Prostate gland (tissue), 2 donors: ENCODE results near the gene H6PD. TPM values are rescaled to one million over a fixed set of nuclear protein-coding genes. Genes with fewer than 3 reads are reported as not detected.

Source experiments
- DNase-seq: peaks from one replicate; pipeline ENCODE4 v3.0.0-alpha.2; 2019; ENCODE audit warnings: low spot score
- H3K27ac ChIP-seq, 2 donors: fragments of 200-600 bp; sonication (generic); 2 replicates each; pipeline ENCODE4 v1.5.1; 2017 to 2019
- H3K27me3 ChIP-seq: fragments of 200-600 bp; sonication (generic); replicated peaks from 2 replicates; pipeline ENCODE4 v1.5.1; 2019; ENCODE audit not compliant: insufficient read depth
- H3K36me3 ChIP-seq, 2 donors: fragments of 200-600 bp; sonication (generic); 1 replicate in 1 of 2; 2 replicates in 1 of 2; pipeline versions ENCODE4 v1.5.1 to v1.8.1; 2017 to 2019
- H3K4me1 ChIP-seq: fragments of 200-600 bp; sonication (generic); replicated peaks from 2 replicates; pipeline ENCODE4 v1.5.1; 2019
- H3K4me3 ChIP-seq, 2 donors: fragments of 200-600 bp; sonication (generic); 2 replicates each; pipeline ENCODE4 v1.5.1; 2017 to 2019
- H3K9me3 ChIP-seq: fragments of 200-600 bp; sonication (generic); 2 replicates; pipeline ENCODE4 v1.5.1; 2017
- CTCF ChIP-seq, 4 experiments: fragments of 200-600 bp in 2 of 4; fragments of 450-650 bp in 2 of 4; sonication (generic) in 2 of 4; IDR thresholded peaks; 1 replicate in 3 of 4; 2 replicates in 1 of 4; pipeline ENCODE4 v1.5.1; 2016 to 2019; ENCODE audit warnings: antibody characterized with exemption in 4 of 4, mild to moderate bottlenecking in 2 of 4, moderate library complexity in 2 of 4
- POLR2A ChIP-seq: fragments of 450-650 bp; IDR thresholded peaks from one replicate; pipeline ENCODE4 v1.6.1; 2016; ENCODE audit warnings: antibody characterized with exemption, mild to moderate bottlenecking
- POLR2AphosphoS5 ChIP-seq: sonication (generic); formaldehyde crosslinking; IDR thresholded peaks from one replicate; pipeline ENCODE4 v1.6.1; 2017; ENCODE audit warnings: antibody characterized with exemption
- WGBS: methylation state at CpG from one replicate; pipeline ENCODE4 v1.1.5; 2018; 5-methylcytosine and 5-hydroxymethylcytosine counted together
- intact Hi-C: fragments of 100-400 bp; cut with DNase I; formaldehyde crosslinking; loops from one replicate; pipeline ENCODE4 v1.14.2; 2022
- total RNA-seq, 2 donors: library from RNA; depleted of rRNA; stranded (reverse); fragments of >200 nt; gene quantifications; one replicate each; pipeline ENCODE4 v1.1.0, GENCODE V29; 2016

The H6PD gene
- total RNA-seq, 2 donors from 2014 or later = 52.8 to 88.8 TPM

GRCh38 chr1:9311479-9311878 is 76.9 kb downstream of the H6PD start:
- no peaks in the 10 kb centered on the region for H3K9me3 ChIP-seq
- no peak overlapping the region for H3K27ac ChIP-seq
- no peaks in the 10 kb centered on the region for H3K27me3 ChIP-seq
- H3K4me1 ChIP-seq = no peaks in the 10 kb centered on the region
- no peak overlapping the region for H3K4me3 ChIP-seq
- WGBS = 65% methylated on average over 9 of the region's 9 CpGs
- H3K36me3 ChIP-seq = no peaks in the 10 kb centered on the region
- intact Hi-C loops = no loop called here
- TF ChIP-seq CTCF (IDR thresholded peaks at IDR 0.05) = no peak
- no peak for TF ChIP-seq POLR2A
- no peak for TF ChIP-seq POLR2AphosphoS5
- no peak for DNase-seq

DNA sequence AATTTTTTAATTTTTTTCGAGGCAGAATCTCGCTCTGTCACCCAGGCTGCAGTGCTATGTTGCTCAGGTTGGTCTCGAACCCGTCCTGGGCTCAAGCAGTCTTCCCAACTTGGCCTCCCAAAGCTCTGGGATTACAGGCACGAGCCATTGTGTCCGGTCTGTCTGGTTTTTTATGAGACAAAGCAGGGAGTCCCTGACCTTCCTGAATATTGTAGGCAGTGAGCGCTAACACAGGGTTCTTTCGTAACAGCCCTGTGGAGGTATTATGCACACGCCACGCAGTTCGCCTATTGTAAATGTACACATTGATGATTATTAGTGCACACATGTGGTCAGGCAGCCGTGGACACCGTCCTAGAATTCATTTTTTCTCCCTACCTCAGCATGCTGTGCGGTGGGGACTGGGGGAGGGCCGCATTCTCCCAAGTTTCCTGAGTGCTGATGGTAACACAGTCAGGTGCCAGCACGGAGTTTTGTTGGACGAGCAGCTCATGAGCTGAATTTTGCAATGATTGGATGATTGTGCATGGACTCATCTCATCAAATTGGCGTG is 77.7 kb downstream of the H6PD start:
- no peak overlapping the region for H3K27ac ChIP-seq
- H3K4me3 ChIP-seq = no peak overlapping the region
- intact Hi-C loops = no loop called here
- no peaks in the 10 kb centered on the region for H3K27me3 ChIP-seq
- WGBS = 85% methylated on average over 18 of the region's 18 CpGs
- no peak for DNase-seq
- H3K4me1 ChIP-seq = no peaks in the 10 kb centered on the region
- no peaks in the 10 kb centered on the region for H3K36me3 ChIP-seq
- TF ChIP-seq POLR2AphosphoS5 = no peak
- TF ChIP-seq CTCF (IDR thresholded peaks at IDR 0.05) = no peak
- TF ChIP-seq POLR2A = no peak
- H3K9me3 ChIP-seq = no peaks in the 10 kb centered on the region

DNA sequence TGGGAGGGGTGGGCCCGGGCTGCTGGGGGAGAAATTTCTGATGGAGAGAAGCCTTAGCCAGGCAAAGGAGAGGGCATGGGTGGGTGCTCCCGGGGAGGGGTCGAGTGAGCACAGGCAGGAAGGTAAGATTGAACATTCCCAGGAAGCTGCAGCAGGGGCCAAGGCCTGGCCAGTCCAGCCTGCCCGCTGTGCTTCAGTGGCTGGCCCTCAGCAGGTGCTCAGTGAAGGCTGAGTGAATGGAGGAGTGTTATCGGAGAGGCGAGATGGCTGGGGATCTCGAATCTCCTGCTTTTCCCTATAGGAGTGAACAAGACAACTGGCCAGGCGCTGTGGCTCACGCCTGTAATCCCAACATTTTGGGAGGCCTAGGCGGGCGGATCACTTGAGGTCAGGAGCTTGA is 79.0 kb downstream of the H6PD start:
- Histone ChIP-seq H3K27me3 (no peaks in the 10 kb centered on the region), H3K27ac (no peak overlapping the region), H3K4me3 (no peak overlapping the region), H3K4me1 (no peaks in the 10 kb centered on the region), H3K9me3 (no peaks in the 10 kb centered on the region), H3K36me3 (no peaks in the 10 kb centered on the region)
- intact Hi-C loops = no loop called here
- no peak for DNase-seq
- WGBS = 94% methylated on average over 11 of the region's 11 CpGs
- TF ChIP-seq POLR2AphosphoS5 = no peak
- no peak for TF ChIP-seq CTCF (IDR thresholded peaks at IDR 0.05)
- TF ChIP-seq POLR2A = no peak

- Histone ChIP-seq H3K27ac (no peak overlapping the region), H3K4me1 (no peaks in the 10 kb centered on the region), H3K9me3 (no peaks in the 10 kb centered on the region), H3K4me3 (no peak overlapping the region), H3K27me3 (no peaks in the 10 kb centered on the region), H3K36me3 (no peaks in the 10 kb centered on the region)
- DNase-seq = no peak
- intact Hi-C loops = no loop called here
- no peak for TF ChIP-seq POLR2AphosphoS5
- no peak for TF ChIP-seq POLR2A
- no peak for TF ChIP-seq CTCF (IDR thresholded peaks at IDR 0.05)
- WGBS = 78% methylated on average over 8 of the region's 8 CpGs
These were observed 79.5 kb downstream of the H6PD start for GRCh38 chr1:9314111-9314510.

DNA sequence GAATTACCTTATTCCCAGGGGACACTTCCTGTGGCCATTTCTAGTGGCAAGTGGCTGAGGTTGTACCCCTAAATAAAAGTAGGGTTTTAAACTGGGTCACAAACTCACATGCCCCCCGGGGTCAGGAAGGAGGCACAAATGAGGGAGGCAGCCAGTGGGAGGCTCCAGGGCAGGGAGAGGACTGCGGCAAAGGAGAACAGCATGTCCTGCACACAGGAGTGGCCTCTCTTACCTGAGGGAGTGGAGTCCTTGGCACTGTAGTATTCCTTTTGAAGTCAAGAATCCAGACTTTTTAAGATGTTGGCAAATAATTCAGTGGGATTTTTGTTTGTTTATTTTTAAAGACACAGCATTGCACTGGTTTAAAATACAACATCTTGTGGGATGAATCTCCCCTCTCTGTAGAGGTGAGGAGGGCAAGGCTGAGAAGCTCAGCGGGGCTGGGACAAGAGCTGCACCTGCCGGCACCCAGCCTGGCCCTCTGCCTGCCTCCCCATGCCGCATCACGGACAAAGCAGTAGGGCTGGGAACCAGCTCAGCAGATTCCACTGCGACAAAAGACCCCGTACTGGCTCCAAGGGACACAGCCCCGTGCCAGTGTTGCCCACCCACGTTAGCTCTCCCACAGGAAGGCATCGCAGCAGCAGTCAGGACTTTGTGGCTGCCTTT is 80.3 kb downstream of the H6PD start:
- no peaks in the 10 kb centered on the region for H3K4me1 ChIP-seq
- no peak overlapping the region for H3K27ac ChIP-seq
- no peaks in the 10 kb centered on the region for H3K36me3 ChIP-seq
- WGBS = 85% methylated on average over 11 of the region's 11 CpGs
- no peak for TF ChIP-seq CTCF (IDR thresholded peaks at IDR 0.05)
- no peaks in the 10 kb centered on the region for H3K27me3 ChIP-seq
- H3K9me3 ChIP-seq = no peaks in the 10 kb centered on the region
- H3K4me3 ChIP-seq = no peak overlapping the region
- DNase-seq = no peak
- intact Hi-C loops = no loop called here
